Measurements from ENCODE around the gene HOXC13.

HOXC13 gene

GRCh38 chr12:53938326-53939140 is at the start of gene HOXC13:
TSS of gene HOXC13 (plus strand) at chr12:53938831. CDS start at chr12:53938907, 76 bp downstream.
- no peak for DNase-seq

GRCh38 chr12:53890081-53890480 is 48.5 kb upstream of the HOXC13 start:
- DNase-seq: no peak

- DNase-seq: no peak
Observed at GRCh38 chr12:53892762-53893395, 45.8 kb upstream of the HOXC13 start.

- DNase-seq: no peak
Observed at GRCh38 chr12:53899230-53899629, 39.4 kb upstream of the HOXC13 start.

GRCh38 chr12:53907103-53907502 is 31.5 kb upstream of the HOXC13 start:
- DNase-seq: no peak

GRCh38 chr12:53916788-53917655 is 21.6 kb upstream of the HOXC13 start:
- no peak for DNase-seq

GRCh38 chr12:53924521-53925405 is 13.9 kb upstream of the HOXC13 start:
- no peak for DNase-seq

- DNase-seq: no peak
Observed at GRCh38 chr12:53927220-53928029, 11.2 kb upstream of the HOXC13 start.

- no peak for DNase-seq
Observed at GRCh38 chr12:53928054-53928835, 10.4 kb upstream of the HOXC13 start.

GRCh38 chr12:53929527-53929926 is 9.1 kb upstream of the HOXC13 start:
- DNase-seq: no peak

- no peak for DNase-seq
Observed at GRCh38 chr12:53930591-53931255, 7.9 kb upstream of the HOXC13 start.

- DNase-seq: no peak
Observed at GRCh38 chr12:53931844-53932581, 6.6 kb upstream of the HOXC13 start.

- DNase-seq: no peak
Observed at GRCh38 chr12:53932915-53933314, 5.7 kb upstream of the HOXC13 start.

GRCh38 chr12:53935383-53936341 is 3.0 kb upstream of the HOXC13 start:
- no peak for DNase-seq

GRCh38 chr12:53937099-53937498 is 1.5 kb upstream of the HOXC13 start:
- DNase-seq: no peak

- DNase-seq: no peak
Observed at GRCh38 chr12:53937596-53938325, 870 bp upstream of the HOXC13 start.
